Hematopoietic multipotent progenitor cell treated with erythropoietin and hydrocortisone succinate and interleukin-3 and kit ligand, for 4 days (in vitro differentiated cells): ENCODE data around the gene FOXRED1.
A peak's percentile ranks its signal among the peaks of the same experiment; 100 is the strongest.
"Not testable (repeated sequence)": the region's sequence is repeated elsewhere in the genome, so short reads cannot be mapped to it uniquely, and the experiment has no call there.

Source experiments
- DNase-seq: peaks from one replicate; pipeline ENCODE4 v3.0.0-alpha.2; 2015

The FOXRED1 gene

GRCh38 chr11:126277780-126278179 lies 8.8 kb downstream of the FOXRED1 start:
- no peak for DNase-seq

- no peak for DNase-seq
These were observed 10.2 kb downstream of the FOXRED1 start for GRCh38 chr11:126279191-126279590.

- DNase-seq: peak; percentile 54
These were observed 11.6 kb downstream of the FOXRED1 start for GRCh38 chr11:126280595-126280994.

GRCh38 chr11:126281245-126281644 lies 12.3 kb downstream of the FOXRED1 start:
- no peak for DNase-seq

- DNase-seq: no peak
These were observed 12.8 kb downstream of the FOXRED1 start for GRCh38 chr11:126281666-126282175.

- DNase-seq: peak; percentile 69
These were observed 13.4 kb downstream of the FOXRED1 start for GRCh38 chr11:126282361-126282735.

GRCh38 chr11:126282736-126283591 lies 14.0 kb downstream of the FOXRED1 start, which contains the start of gene TIRAP:
TSS of gene TIRAP (plus strand) at chr11:126283093. CDS start at chr11:126290895, 7,802 bp downstream.
- DNase-seq: peak; percentile 73

GRCh38 chr11:126284829-126285228 lies 15.9 kb downstream of the FOXRED1 start:
- peak; percentile 94 for DNase-seq

GRCh38 chr11:126288237-126288636 lies 19.3 kb downstream of the FOXRED1 start:
- DNase-seq: no peak

- DNase-seq: no peak
These were observed 21.9 kb downstream of the FOXRED1 start for GRCh38 chr11:126290887-126291286.

GRCh38 chr11:126293726-126294125 lies 24.8 kb downstream of the FOXRED1 start:
- DNase-seq: no peak

GRCh38 chr11:126297004-126297403 lies 28.1 kb downstream of the FOXRED1 start:
- no peak for DNase-seq

GRCh38 chr11:126303623-126304456 lies 34.9 kb downstream of the FOXRED1 start, which contains the start of gene DCPS:
TSS of gene DCPS (plus strand) at chr11:126304060. CDS start at chr11:126304081, 21 bp downstream.
- peak; percentile 94 for DNase-seq

- DNase-seq: peak; percentile 25
These were observed 35.6 kb downstream of the FOXRED1 start for GRCh38 chr11:126304457-126305075.

GRCh38 chr11:126305699-126306098 lies 36.7 kb downstream of the FOXRED1 start:
- DNase-seq: no peak

GRCh38 chr11:126307706-126308105 lies 38.8 kb downstream of the FOXRED1 start:
- peak; percentile 90 for DNase-seq

GRCh38 chr11:126308271-126308671 lies 39.3 kb downstream of the FOXRED1 start:
- DNase-seq: no peak

GRCh38 chr11:126308771-126309170 lies 39.8 kb downstream of the FOXRED1 start:
- not testable (repeated sequence) for DNase-seq

- peak; percentile 90 for DNase-seq
These were observed 41.4 kb downstream of the FOXRED1 start for GRCh38 chr11:126310200-126310991.

- DNase-seq: no peak
These were observed 42.0 kb downstream of the FOXRED1 start for GRCh38 chr11:126310992-126311310.

GRCh38 chr11:126311401-126312291 lies 42.7 kb downstream of the FOXRED1 start:
- DNase-seq: peak; percentile 86
